Panc1 (cell line): ENCODE data around the gene INTS3. TPM values are rescaled to one million over a fixed set of nuclear protein-coding genes. Genes with fewer than 3 reads are reported as not detected.

ENCODE experiments used
- ATAC-seq: fragments of 200-7000 bp; cut with Tn5 transposase; 2 replicates; pipeline ENCODE4 v1.9.1; 2020; ENCODE audit warnings: mild to moderate bottlenecking, moderate library complexity
- BruUV-seq: library from RNA; stranded (reverse); fragments of 400-500 nt; replicated peaks from 2 replicates; lab custom pipeline; 2021; lab: Mats Ljungman, UMichigan
- CTCF ChIA-PET: fragments of 300-600 bp; sonication (Branson Sonifier 250); formaldehyde crosslinking; loops from one replicate; lab custom pipeline; 2022; ENCODE audit warnings: antibody characterized with exemption; lab: Charles Lee
- POLR2A ChIA-PET: fragments of 300-600 bp; sonication (Branson Sonifier 250); formaldehyde crosslinking; loops from one replicate; lab custom pipeline; 2022; ENCODE audit warnings: antibody characterized with exemption; lab: Charles Lee
- DNase-seq: peaks from one replicate; pipeline ENCODE4 v3.0.0-alpha.2; 2010; ENCODE audit warnings: low read depth, low spot score
- H3K27ac ChIP-seq: 2 replicates; pipeline ENCODE4 v1.5.1; 2011; ENCODE audit warnings: mild to moderate bottlenecking, low read length, inconsistent platforms
- H3K27me3 ChIP-seq: fragments of 200-500 bp; sonication (Bioruptor generic); 2 replicates; pipeline ENCODE4 v1.6.0; 2014; ENCODE audit warnings: low read length, inconsistent platforms; ENCODE audit not compliant: control insufficient read depth, insufficient read depth
- H3K36me3 ChIP-seq: fragments of 200-500 bp; sonication (Bioruptor generic); 2 replicates; pipeline ENCODE4 v1.5.1; 2014; ENCODE audit warnings: inconsistent platforms, mild to moderate bottlenecking, low read length, moderate library complexity; ENCODE audit not compliant: control insufficient read depth, insufficient read depth
- H3K4me1 ChIP-seq: 2 replicates; pipeline ENCODE4 v1.5.1; 2011; ENCODE audit warnings: inconsistent platforms, mild to moderate bottlenecking, low read length, moderate library complexity; ENCODE audit not compliant: control insufficient read depth, insufficient read depth
- H3K4me3 ChIP-seq, 2 experiments: 2 replicates each; pipeline ENCODE4 v1.5.1; 2011 to 2012; ENCODE audit warnings: low read depth in 2 of 2, low read length in 2 of 2, mild to moderate bottlenecking in 2 of 2, inconsistent platforms in 1 of 2, moderate library complexity in 1 of 2
- H3K9me3 ChIP-seq: fragments of 200-500 bp; sonication (Bioruptor generic); 2 replicates; pipeline ENCODE4 v1.5.1; 2014; ENCODE audit warnings: low read depth, mild to moderate bottlenecking, inconsistent platforms, low read length, moderate library complexity; ENCODE audit not compliant: control insufficient read depth, insufficient read depth
- CTCF ChIP-seq: fragments of 450-650 bp; IDR thresholded peaks from 2 replicates; pipeline ENCODE4 v1.5.1; 2017; ENCODE audit warnings: mild to moderate bottlenecking
- POLR2AphosphoS5 ChIP-seq: IDR thresholded peaks from 2 replicates; pipeline ENCODE4 v1.6.1; 2012; ENCODE audit warnings: mild to moderate bottlenecking, low read depth, low read length, moderate library complexity
- REST ChIP-seq, 2 experiments: IDR thresholded peaks; 2 replicates each; pipeline ENCODE4 v1.6.1; 2011 to 2012; ENCODE audit warnings: low read depth in 2 of 2, control low read depth in 1 of 2, low read length in 1 of 2, mild to moderate bottlenecking in 1 of 2, moderate library complexity in 1 of 2; ENCODE audit not compliant: insufficient read depth in 1 of 2
- SIN3A ChIP-seq: IDR thresholded peaks from 2 replicates; pipeline ENCODE4 v1.6.1; 2012; ENCODE audit warnings: low read depth, mild to moderate bottlenecking, low read length, moderate library complexity, borderline replicate concordance; ENCODE audit not compliant: insufficient read depth
- TCF7L2 ChIP-seq: IDR thresholded peaks from 2 replicates; pipeline ENCODE4 v1.6.1; 2011; ENCODE audit warnings: mild to moderate bottlenecking, low read depth, low read length, inconsistent platforms
- in situ Hi-C: cut with HindIII; loops from 2 replicates; pipeline ENCODE4 v1.10.0; 2016; ENCODE audit warnings: low sequenced_read_pairs, low pct_unique_long_range_greater_than_20kb
- intact Hi-C: fragments of 100-400 bp; cut with micrococcal nuclease; formaldehyde crosslinking; loops from one replicate; pipeline ENCODE4 v1.10.0; 2022; ENCODE audit not compliant: unreplicated experiment
- total RNA-seq: library from RNA; stranded (reverse); gene quantifications from one replicate; pipeline ENCODE4 v1.2.1, GENCODE V29; 2021; ENCODE audit not compliant: unreplicated experiment

The INTS3 gene
- total RNA-seq, 1 experiment from 2014 or later = 77.3 TPM

- Histone ChIP-seq H3K4me3 (no peak overlapping the region), H3K27me3 (no peaks in the 10 kb centered on the region), H3K9me3 (no peaks in the 10 kb centered on the region), H3K36me3 (no peaks in the 10 kb centered on the region), H3K4me1 (peaks cover 7% of the 10 kb centered on the region), H3K27ac (no peak overlapping the region)
- in situ Hi-C loops (no loop called here), intact Hi-C loops (no loop called here)
- DNase-seq (no peak), ATAC-seq (peak; percentile 20; the same call in 1 of the 2 replicates)
- no peak for TF ChIP-seq TCF7L2
- no peak for TF ChIP-seq REST (IDR thresholded peaks at IDR 0.05; ENCODE audit: insufficient read depth in 1 of 2, low read depth in 2 of 2, low read length in 1 of 2)
- no peak for TF ChIP-seq CTCF
- no peak for TF ChIP-seq POLR2AphosphoS5
- TF ChIP-seq SIN3A = no peak
- ChIA-PET POLR2A (no interaction called here), CTCF (no interaction called here)
- no TSS peak for BruUV-seq
Measured at GRCh38 chr1:153693466-153693865, 34.4 kb upstream of the INTS3 start.

GRCh38 chr1:153696741-153697140 lies 31.1 kb upstream of the INTS3 start:
- CTCF ChIA-PET = interaction anchor here (0.7 kb wide), 1 partner anchor 124 kb away, joined by 4 read pairs; no protein-coding TSS in a partner anchor
- Histone ChIP-seq H3K4me1 (peaks cover 7% of the 10 kb centered on the region), H3K4me3 (no peak overlapping the region), H3K27ac (no peak overlapping the region), H3K27me3 (no peaks in the 10 kb centered on the region), H3K36me3 (no peaks in the 10 kb centered on the region), H3K9me3 (no peaks in the 10 kb centered on the region)
- intact Hi-C loops (no loop called here), in situ Hi-C loops (no loop called here)
- ATAC-seq = no peak
- POLR2A ChIA-PET = no interaction called here
- no peak for DNase-seq
- BruUV-seq = no TSS peak
- TF ChIP-seq SIN3A (no peak), CTCF (no peak), TCF7L2 (no peak), POLR2AphosphoS5 (no peak), REST (IDR thresholded peaks at IDR 0.05; ENCODE audit: insufficient read depth in 1 of 2, low read depth in 2 of 2, low read length in 1 of 2) (no peak)
